ENCODE measurements around the gene ZFPL1.
A peak's percentile ranks its signal among the peaks of the same experiment; 100 is the strongest.

ZFPL1 gene

DNA sequence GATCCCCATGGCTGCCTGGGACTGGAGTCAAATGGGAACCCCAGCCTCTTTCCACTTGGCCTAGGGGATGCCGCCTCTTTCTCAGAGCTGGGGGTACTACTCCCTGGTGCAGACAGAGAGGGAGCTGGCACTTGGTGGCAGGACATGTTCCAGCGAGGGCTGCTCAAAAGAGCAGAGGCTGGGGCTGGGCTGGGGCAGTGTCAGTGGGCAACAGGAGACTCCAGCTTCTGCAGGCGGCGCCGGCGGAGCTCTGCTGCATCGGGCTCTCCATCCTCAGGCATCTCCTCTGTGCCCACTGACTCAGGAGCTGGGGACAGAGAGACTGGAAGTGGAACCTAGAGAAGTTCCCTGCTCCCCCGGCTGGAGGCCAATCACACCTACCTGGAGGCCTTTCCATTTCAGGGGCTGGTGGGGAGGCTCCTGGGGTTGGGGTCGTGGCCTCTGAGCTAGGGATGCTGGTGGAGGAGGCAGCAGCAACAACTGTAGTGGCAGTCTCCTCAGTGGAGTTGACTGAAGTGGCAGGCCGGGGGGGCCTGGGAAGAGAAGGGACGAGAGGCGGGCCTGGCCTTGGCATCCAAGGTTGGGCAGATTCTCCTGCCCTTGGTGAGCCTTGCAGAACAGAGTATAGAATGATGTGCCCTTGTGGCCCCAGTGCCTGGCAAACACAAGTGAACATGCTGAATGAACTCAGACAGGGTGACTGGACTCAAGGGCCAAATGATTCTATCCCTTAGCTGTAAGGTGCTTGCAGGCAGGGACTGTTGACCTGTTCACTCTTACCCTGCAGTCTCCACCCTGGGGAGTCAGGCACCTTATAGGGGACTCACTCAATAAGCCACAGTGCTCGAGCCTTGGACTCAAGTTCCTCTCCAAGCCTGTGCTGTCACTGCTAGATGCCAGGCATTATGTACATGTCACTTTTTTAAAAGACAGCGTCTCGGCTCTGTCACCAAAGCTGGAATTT lies 44.4 kb downstream of the ZFPL1 start:
- no peak for DNase-seq (ENCODE audit: low read depth in 1 of 2, low spot score in 1 of 2)

DNA sequence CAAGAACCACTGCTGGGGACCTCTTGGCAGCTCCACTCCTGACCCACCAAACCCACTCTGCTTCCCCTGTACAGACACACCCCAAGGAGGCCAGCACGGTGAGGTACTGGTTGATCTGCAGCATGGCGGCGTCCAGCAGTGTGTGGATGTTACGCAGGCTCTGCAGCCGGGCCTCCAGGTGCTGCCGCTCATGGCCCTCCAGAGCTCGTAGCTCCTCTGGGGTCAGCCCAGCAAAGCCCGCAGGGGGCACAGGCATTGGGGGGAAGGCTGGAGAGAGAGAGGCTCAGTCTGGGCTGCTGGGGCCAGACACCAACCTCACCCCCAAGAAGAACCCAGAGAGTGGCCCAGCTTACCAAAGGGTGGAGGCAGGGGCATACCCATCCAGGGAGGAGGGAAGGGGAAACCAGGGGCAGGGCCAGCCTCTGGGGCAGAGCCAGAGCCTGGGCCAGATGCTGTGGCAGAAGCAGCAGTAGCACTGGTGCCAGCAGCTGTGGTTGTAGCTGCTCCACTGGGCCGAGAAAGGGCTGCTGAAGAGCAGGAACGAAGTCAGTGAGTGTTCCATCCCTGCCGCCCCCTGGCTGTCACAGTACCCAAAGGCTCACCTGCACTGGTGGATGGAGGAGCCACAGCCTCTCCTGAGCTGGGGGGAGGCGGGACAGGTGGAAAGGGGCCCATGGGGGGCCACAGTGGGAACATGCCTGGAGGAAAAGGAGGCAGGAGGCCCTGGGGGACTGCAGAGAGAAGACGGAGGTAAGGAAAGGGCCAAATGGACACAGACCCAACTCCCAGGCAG lies 45.8 kb downstream of the ZFPL1 start:
- DNase-seq (ENCODE audit: low read depth in 1 of 2, low spot score in 1 of 2), result no peak

DNA sequence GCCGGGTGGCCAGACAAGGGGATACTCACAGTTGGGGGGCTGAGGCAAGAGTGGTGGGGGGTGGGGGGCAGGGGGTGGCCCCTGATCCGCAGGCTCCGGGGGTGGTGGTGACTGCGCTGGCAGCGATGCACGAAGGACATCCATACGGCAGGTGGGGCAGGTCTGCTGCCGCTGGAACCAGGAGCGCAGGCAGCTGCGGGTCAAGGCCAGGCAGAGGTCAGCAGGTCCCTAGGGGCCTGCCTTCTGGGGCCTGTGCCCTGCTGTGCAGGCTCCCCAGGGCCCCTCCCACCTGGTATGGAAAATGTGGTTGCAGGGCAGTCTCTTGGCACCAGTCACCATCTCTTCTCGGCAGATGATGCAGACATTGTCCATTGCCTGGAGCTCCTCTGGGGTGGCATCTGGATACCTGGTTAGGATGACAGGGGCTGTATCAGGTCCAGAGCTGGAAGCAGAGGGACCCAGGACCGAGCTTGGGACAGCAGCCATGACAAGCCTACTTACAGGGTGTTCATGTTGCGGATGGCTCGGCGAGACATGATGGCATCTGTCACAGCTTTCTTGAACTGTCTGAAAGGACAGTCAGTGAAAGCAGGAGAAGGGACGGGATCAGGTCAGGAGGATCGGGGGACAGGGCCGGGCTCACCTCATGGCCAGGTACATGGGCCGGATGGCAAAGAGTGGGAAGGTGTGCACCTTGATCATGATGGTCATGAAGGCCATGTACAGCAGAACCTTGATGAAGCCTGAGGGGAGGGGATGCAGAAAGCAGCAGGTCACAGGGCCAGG lies 46.8 kb downstream of the ZFPL1 start:
- no peak for DNase-seq (ENCODE audit: low read depth in 1 of 2, low spot score in 1 of 2)

DNA sequence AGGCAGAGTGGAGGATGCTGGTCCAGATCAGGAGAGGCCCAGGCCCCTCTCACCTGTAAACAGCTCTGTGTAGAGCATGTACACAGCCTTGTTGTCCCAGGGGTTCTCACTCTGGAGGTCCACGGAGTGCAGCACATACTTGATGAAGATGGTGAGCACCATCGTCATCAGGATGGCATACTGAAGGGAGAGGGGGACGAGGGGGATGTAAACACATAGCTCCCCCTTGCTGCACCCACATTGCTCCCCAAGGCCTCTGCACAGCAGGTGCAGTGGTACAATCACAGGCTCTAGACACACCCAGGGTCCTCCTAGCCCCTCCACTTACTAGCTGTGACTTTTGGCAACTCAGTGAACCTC lies 47.4 kb downstream of the ZFPL1 start:
- no peak for DNase-seq (ENCODE audit: low read depth in 1 of 2, low spot score in 1 of 2)

DNA sequence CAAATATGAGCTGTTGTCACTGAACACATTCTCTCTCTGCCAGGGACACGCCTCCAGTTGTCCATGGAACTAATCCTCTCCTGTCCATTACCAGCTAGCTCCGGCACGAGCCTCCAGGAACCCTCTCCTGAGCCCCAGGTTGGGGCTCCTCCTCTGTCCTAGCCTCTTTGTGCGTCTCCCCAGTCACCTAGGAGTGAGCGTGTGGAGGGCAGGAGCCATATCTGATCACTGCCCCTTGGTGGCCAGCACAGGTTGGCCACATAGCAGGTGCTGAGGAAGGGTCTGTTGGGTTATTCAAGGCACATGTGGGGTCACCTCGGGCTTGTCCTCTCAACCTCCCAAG lies 47.8 kb downstream of the ZFPL1 start:
- DNase-seq (ENCODE audit: low read depth in 1 of 2, low spot score in 1 of 2), result no peak

DNA sequence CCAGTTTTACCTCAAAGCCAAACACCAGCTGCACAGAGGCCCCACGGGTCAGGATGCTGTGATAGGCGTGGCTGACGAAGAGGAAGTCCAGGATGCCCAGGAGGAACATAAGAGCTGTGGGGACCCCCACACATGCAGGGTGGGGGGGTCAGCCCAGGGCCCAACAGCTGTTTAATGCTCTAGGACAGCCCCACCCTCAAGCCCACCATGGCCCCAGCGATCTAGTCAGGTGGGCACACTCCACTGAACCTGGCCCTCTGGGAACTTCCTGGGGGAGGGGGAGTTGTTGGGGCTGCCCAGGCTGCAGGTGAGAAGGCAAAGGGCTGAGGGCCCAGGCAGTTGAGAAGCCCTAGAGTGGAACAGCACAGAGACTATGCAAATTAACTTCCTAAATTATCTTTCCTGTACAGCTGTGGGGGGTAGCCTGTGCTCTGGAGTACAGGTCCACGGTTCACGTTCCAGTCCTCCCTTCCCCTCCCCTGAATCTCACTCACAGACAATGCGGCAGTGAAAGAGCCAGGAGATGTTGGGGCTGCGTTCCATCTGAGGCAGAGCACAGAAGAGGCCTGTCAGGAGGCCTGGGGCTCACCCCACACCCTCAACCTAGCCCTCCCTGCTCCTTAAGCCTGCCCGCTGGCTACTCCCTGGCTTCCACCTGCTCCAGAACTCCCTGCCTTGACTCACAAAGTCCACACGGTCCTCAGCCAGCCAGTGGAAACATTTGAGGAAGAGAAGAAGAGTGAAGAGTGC lies 48.4 kb downstream of the ZFPL1 start:
- no peak for DNase-seq (ENCODE audit: low read depth in 1 of 2, low spot score in 1 of 2)

DNA sequence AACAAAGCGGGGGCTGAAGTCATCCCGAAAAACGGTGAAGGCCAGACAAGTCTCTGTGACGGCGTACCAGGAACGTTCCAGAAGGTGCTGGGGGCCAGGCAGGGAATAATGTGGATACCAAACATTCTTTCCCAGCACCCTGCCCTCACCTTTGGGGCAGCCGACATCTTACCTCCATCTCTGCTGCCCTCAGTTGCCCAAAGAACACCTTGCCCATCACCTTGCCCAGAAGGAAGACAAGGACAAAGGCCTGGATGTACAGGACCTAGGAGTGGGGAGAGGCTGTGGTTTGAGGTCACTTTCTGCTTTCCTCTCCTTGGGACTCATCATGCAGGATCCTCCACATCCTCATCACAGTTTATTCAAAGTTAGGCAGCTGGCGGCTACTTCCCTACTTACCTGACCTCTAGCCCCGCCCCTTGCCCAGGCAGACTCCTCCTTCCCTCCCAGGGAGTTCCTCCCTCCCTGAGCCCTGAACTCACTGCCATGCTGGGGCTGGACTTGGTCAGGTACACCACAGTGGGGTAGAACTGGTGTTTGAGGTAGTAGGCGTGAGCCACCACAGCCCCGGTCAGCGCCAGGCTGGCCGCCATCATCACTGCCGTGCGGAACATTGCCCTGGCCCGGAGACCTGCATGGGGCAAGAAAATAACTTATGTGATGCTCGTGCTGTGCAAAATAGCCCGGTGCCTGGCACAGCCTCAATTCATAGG lies 49.1 kb downstream of the ZFPL1 start:
- DNase-seq (ENCODE audit: low read depth in 1 of 2, low spot score in 1 of 2), result no peak

DNA sequence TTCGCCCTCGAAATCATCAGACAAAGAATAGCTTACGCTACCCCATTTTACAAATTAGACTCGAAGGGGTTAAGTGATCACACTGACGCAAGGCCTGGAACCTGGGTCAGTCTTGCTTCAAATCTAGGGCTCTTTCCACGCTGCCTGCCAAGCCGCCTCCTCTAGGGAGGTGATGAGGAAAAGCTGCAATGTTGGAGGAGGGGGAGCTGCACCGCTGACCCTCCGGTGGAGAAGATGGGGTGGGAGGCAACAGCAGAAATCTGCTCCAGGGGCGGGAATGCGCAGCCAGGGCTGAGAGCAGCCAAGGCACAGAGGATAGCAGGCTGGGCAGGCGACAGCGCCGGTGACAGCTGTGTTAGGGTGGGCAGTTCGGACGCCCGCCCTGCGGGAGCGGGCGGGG lies 49.7 kb downstream of the ZFPL1 start:
- no peak for DNase-seq (ENCODE audit: low read depth in 1 of 2, low spot score in 1 of 2)

DNA sequence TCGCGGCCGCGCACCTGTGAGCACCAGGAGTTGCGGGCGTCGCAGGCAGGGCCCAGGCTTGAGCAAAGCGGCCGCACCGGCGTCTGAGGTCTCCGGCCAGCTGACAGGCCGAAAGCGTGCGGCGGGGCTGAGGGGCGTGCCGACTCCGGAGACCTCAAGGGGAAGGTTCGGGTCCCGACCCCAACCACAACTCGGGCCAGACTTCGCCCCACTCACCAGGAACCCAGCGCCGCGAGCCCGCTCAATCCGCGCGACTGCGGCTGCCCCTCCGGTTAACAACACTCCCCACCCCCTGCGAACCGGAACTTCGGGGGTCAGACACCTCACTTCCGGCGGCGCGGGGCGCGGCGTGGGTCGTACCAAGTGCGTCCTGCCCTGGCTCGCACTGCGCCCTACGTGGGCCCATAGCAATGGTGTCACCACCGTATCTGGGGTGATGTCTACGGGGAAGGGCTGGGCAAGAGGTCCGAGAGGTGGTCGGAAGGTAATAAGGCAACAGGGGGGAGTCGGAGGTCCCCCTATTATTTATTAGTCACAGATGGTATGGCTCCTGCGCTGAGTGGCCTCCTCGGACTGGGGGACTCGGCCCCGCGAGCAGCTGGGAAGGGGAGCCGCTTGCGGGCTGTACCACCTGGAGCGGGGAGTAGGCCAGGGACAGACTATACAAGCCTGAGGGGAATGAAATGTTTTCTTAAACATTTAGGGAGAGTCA lies 50.4 kb downstream of the ZFPL1 start, which contains the start of gene SYVN1:
Gene SYVN1, minus strand, starts transcription at position 280 of the 712 bp plus-strand sequence. CDS start 918 bp downstream, outside the sequence.
- peak; percentile 86 to 88 for DNase-seq (ENCODE audit: low read depth in 1 of 2, low spot score in 1 of 2)

DNA sequence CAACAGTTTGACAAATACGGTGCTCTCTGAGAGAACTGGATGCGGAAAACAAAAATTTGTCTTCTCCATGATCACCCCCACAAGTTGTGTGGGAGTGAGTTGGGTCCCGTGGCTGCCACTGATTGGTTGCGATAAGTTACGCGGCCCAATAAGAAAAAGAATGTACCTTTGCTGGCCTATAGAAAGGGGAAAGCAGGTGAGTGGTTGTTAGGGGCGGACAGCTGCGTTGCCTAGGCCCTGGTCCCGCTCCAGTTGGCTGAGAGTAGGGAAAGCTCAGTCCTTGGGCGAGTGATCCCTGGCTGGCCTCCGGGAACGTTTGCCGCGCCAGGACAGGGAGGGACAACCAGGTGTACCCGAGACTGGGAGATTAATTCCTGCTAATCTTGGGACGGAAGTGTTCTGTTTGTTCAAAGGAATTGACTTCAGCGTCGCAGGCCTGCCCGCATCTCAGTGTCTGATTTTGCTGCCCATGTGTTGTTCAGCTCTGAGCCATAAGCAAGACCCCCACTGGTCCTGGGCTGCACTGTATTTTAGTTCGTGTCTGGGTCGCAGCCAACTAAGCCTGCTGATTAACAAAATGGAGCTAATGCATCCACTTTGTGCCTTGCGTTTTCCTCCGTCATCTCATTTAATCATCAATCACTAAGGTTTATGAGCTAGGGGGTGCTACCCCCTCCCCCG lies 51.1 kb downstream of the ZFPL1 start:
- DNase-seq (ENCODE audit: low read depth in 1 of 2, low spot score in 1 of 2), result peak; percentile 59 to 75

DNA sequence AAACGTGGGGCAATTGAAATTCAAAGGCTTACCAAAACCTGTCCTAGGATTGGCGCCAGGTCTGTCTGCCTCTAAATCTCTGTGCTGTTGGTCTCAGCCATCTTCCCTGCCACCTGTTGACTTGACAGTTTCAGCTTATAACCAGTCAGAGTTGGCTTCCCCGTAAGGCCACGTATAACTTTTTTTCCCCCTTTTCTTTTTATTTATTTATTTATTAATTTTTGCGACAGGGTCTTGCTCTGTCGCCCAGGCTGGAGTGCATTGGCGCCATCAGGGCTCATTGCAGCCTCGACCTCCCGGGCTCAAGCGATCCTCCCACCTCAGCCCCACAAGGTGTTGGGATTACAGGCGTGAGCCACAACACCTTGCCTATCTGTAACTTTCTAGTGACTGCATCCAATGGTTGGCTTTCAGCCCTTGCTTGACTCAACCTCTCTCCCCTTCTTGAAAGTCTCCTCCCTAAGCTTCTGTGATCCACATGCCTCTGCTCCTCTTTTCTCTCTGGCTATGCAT lies 51.7 kb downstream of the ZFPL1 start:
- no peak for DNase-seq (ENCODE audit: low read depth in 1 of 2, low spot score in 1 of 2)

DNA sequence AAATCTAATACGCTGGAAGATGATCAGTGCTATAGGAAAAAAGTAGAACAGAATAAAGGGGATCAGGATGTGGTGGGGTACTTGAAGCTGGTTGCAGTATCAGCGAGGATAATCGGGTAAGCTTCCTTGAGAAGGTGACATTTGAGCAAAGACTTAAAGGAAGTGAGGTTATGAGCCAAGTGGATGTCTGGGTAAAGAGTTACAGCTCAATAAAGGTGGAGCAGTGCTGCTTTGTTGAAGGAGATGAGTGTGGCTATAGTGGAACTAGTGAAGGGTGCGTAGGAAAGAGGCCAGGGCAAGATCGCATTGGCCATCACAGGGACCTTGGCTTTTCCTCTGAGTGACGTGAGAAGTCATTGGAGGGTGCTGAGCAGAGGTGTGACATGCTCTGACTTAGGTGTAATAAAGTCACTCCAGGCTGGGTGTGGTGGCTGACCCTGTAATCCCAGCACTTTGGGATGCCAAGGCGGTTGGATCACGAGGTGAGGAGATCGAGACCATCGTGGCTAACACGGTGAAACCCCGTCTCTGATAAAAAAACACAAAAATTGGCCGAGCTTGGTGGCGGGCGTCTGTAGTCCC lies 52.6 kb downstream of the ZFPL1 start:
- DNase-seq (ENCODE audit: low read depth in 1 of 2, low spot score in 1 of 2), result no peak
